Activated T-cell treated with anti-CD3 and anti-CD28 coated beads for 4 hours (primary cell): ENCODE data around the gene GOLGA8J.
"Not testable (repeated sequence)": the region's sequence is repeated elsewhere in the genome, so short reads cannot be mapped to it uniquely, and the experiment has no call there.

ENCODE experiments used
- DNase-seq: peaks from one replicate; pipeline ENCODE4 v3.0.0-alpha.2; 2020

Gene GOLGA8J, protein sequence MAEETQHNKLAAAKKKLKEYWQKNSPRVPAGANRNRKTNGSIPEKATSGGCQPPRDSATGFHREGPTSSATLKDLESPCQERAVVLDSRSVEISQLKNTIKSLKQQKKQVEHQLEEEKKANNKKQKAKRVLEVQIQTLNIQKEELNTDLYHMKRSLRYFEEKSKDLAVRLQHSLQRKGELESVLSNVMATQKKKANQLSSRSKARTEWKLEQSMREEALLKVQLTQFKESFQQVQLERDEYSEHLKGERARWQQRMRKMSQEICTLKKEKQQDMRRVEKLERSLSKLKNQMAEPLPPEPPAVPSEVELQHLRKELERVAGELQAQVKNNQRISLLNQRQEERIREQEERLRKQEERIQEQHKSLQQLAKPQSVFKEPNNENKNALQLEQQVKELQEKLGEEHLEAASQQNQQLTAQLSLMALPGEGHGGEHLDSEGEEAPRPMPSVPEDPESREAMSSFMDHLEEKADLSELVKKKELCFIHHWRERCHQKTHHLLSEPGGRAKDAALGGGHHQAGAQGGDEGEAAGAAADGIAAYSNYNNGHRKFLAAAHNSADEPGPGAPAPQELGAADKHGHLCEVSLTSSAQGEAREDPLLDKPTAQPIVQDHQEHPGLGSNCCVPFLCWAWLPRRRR

DNA sequence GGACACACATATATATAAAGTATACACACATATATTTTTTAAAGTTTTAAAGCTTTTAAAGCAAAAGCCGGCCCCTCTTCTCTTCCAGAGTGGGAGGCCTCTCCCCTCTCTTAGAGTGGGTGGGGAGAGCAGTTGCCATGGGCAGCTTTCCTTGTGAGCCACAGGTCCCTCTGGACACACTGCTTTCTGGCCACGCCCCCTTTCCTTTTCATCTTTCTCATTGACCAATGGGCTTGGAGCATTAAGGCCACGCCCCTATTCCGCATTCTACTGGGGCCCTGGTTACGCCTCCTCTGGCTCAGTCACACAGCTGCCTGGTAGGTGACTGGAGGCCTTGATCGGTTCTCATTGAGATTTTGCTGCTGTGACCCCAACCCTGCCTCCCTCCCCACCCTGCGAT, at the start of gene GOLGA8J:
TSS of gene GOLGA8J (plus strand) at position 301 of the 400 bp plus-strand sequence. CDS start at position 399, 98 bp downstream.
- DNase-seq, result not testable (repeated sequence)

- DNase-seq, result no peak
These were observed 49.5 kb upstream of the GOLGA8J start for GRCh38 chr15:30033211-30033610.

- DNase-seq, result no peak
These were observed 49.0 kb upstream of the GOLGA8J start for GRCh38 chr15:30033763-30034162.

DNA sequence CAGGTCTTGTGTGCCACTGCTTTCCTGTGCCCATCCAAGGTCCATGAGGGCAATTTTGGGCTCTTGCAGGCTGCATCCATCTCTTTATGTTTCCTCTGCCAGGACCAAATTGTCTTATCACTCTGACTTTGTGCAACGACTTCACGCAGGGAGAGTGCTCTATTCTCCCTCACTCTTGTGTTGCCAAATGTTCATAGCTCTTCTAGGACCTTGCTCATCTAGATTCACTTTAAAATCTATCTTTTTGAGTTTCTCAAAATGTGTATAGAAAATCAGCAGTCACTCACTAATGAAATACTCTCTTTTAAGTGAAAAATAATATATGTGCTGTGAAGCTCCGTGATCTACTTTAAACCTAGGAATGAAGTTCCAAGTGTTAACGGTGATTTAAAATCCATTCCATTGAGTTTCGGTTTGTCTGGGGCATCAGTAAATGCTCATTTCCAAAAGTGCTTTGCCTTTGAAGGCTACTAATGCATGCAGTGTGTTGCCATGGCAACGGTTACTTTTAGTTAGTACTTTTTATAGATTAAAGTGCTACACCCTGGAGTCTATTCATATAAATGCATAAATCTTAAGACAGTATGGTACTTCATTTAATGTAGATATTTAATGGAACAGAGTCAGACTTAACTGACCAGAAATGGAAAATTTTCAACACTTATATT, 46.6 kb upstream of the GOLGA8J start:
- DNase-seq, result no peak

DNA sequence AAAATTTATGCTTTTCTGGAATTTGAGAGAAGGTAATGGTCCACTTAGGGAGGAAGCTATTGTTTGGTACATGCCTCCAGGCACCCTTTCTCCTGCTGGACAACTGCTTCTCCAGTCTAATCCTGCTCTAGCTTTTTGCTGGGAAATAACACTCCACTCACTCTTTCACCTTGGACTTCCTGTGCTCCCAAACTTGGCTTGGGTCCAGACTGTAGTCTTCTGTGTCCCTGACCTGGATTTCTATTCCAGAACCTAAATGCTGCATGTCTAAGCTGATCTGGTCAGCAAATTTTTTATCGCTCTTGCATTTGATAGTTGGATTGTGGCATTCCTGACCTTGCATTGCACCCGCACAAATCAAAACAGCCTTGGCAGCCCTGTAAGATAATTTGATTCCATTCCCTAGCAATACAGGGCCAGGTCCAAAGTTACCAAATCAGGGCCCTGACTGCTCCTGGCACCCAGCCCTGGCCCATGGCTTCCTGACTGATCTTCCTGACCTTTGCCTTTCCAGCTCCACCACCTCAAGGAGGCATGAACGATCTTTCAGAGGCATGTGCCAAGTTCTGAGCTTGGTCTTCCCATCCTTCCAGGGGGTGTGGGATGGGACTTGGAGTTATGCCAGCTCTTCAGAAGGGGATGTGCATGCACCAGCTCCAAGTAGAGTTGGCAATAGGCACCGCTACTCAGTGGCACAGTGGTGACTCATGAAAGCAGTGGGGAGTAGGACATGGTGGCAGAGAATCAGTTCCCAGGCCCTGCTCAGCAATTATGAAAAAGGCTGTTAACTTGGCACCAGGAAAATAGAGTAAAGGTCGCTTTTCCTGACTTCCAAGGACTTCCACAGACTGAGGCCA, 43.9 kb upstream of the GOLGA8J start:
- DNase-seq, result no peak

DNA sequence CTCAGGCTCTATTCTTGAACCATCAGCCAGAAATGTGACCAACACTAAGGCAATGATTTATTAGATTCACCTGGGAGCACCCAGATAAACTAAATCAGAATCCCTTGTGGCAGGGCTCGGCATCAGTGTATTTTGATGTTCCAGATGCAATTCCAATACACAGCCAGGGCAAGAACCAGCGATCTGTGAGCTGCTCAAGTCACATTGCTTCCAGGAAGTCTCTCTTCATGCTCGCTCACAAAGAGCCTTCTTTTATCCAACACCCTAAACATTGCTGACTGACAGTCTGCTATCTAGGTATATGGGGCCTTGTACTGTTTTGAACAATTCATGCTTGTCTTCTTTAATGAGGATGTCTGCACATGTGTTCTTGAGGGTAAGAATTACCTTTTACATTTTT, 40.9 kb upstream of the GOLGA8J start:
- DNase-seq, result no peak

- DNase-seq, result no peak
These were observed 40.2 kb upstream of the GOLGA8J start for GRCh38 chr15:30042556-30042955.

- DNase-seq, result no peak
These were observed 39.5 kb upstream of the GOLGA8J start for GRCh38 chr15:30043211-30043655.

DNA sequence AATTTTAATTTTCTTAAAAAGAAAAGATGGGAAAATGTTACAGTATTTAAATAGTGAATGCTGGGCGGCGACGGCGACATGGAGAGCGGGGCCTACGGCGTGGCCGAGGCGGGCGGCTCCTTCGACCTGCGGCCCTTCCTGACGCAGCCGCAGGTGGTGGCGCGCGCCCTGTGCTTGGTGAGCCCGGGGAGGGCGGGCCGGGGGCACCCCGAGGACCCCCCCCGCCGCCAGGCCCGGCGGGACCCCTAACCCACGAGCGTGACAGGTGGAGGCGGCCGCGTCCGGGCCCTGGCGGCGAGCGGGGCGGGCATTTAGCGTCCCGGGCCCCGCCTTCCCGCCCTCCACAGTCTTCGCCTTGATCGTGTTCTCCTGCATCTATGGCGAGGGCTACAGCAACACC, 38.4 kb upstream of the GOLGA8J start:
- DNase-seq, result no peak

DNA sequence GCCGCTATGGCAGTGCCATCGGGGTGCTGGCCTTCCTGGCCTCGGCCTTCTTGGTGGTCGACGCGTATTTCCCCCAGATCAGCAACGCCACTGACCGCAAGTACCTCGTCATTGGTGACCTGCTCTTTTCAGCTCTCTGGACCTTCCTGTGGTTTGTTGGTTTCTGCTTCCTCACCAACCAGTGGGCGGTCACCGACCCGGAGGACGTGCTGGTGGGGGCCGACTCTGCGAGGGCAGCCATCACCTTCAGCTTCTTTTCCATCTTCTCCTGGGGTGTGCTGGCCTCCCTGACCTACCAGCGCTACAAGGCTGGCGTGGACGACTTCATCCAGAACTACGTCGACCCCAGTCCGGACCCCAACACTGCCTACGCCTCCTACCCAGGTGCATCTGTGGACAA, 37.9 kb upstream of the GOLGA8J start:
- DNase-seq, result not testable (repeated sequence)

DNA sequence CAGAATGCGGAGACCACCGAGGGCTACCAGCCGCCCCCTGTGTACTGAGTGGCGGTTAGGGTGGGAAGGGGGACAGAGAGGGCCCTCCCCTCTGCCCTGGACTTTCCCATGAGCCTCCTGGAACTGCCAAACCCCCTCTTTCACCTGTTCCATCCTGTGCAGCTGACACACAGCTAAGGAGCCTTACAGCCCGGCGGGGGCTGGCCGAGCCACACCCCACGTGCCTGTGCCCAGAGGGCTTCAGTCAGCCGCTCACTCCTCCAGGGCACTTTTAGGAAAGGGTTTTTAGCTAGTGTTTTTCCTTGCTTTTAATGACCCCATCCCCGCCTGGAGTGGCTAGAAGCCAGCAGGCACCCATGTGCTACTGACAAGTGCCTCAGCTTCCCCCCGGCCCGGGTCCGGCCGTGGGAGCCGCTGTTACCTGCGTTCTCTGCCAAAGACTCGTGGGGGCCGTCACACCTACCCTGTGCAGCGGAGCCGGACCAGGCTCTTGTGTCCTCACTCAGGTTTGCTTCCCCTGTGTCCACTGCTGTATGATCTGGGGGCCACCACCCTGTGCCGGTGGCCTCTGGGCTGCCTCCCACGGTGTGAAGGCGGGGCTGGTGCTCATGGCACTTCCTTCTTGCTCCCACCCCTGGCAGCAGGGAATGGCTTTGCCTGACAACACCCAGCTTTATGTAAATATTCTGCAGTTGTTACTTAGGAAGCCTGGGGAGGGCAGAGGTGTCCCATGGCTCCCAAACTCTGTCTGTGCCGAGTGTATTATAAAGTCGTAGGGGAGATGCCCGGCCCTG, 37.3 kb upstream of the GOLGA8J start:
- DNase-seq, result not testable (repeated sequence)

- no peak for DNase-seq
These were observed 36.3 kb upstream of the GOLGA8J start for GRCh38 chr15:30046430-30046829.

DNA sequence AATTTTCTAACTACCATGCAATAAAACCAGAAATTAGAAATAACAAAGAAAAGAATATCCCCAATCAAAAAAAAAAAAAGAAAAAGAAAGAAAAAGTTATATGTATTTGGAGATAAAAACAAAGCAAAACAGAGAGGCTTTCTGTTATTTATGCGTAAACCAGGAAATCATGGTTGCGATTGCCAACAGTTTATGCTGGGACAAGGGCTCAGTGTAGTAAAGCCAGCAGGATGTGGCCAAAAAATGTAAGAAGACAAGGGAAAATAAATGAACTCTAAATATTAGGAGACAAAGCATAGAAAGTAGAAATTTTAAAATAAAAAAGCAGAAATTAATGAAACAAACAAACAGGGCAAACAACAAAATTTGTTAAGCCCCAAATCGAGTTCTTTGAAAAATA, 27.2 kb upstream of the GOLGA8J start:
- DNase-seq, result no peak

DNA sequence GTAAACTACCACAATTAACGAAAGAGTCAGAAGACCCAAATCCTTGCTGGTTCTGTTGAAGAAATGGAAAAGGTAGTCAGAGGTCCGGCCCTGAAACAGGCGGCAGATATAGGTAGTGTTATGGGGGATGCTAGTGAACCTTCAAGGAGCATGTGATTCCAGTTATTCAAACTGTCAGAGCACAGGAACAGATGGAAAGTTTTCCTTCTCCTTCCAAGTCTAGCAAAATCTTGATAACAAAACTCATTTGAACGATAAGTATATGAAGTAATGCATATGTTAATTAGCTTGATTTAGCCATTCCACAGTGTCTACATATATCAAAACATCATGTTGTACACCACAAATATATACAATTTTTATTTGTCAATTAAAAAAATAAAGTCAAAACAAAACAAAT, 26.6 kb upstream of the GOLGA8J start:
- no peak for DNase-seq

GRCh38 chr15:30059771-30060170, 23.0 kb upstream of the GOLGA8J start:
- DNase-seq, result no peak

GRCh38 chr15:30062881-30063280, 19.9 kb upstream of the GOLGA8J start:
- DNase-seq, result no peak

- DNase-seq, result no peak
These were observed 18.8 kb upstream of the GOLGA8J start for GRCh38 chr15:30063835-30064546.

- DNase-seq, result no peak
These were observed 17.5 kb upstream of the GOLGA8J start for GRCh38 chr15:30065025-30065801.

DNA sequence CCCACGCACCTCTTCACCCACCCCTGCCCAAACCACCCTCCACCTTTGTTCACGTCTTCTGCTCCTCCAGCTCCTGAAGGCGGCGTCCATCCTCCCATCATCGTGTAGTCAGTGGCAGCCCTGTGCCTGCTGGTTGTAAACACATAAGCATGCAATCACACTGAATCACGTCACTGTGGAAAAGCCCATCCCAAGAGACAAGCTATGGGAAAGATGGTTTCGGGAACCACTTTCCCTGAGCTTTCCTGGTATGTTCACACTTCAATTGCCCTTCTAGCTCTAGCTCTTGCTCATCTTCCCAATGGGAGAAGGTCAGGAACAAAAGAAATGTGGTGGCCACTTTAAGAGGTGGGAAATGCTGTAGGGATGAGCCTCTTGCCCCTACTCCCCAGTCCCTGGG, 14.4 kb upstream of the GOLGA8J start:
- no peak for DNase-seq

GRCh38 chr15:30072630-30073029, 10.1 kb upstream of the GOLGA8J start:
- DNase-seq, result no peak

GRCh38 chr15:30073915-30074314, 8.8 kb upstream of the GOLGA8J start:
- no peak for DNase-seq
